MCF 10A (cell line): ENCODE results near the gene NECAB2. TPM values are rescaled to one million over a fixed set of nuclear protein-coding genes. Genes with fewer than 3 reads are reported as not detected.

Experiments used
- BruUV-seq: library from RNA; stranded (reverse); fragments of 400-500 nt; replicated peaks from 2 replicates; lab custom pipeline; 2021; lab: Mats Ljungman, UMichigan
- CTCF ChIA-PET: fragments of 300-600 bp; sonication (Branson Sonifier 250); formaldehyde crosslinking; extraction: SDS; loops from one replicate; lab custom pipeline; 2021; ENCODE audit warnings: antibody characterized with exemption, inconsistent platforms; lab: Yijun Ruan, JAX
- POLR2A ChIA-PET: fragments of 300-600, 350-650 bp; sonication (Branson Sonifier 250); formaldehyde crosslinking; extraction: SDS; loops from one replicate; lab custom pipeline; 2020; ENCODE audit warnings: antibody characterized with exemption, inconsistent platforms; lab: Yijun Ruan, JAX
- DNase-seq: peaks from one replicate; pipeline ENCODE4 v3.0.0-alpha.2; 2018; ENCODE audit not compliant: unreplicated experiment
- H3K27ac Mint-ChIP-seq: one replicate; pipeline ENCODE4 v1.8.0; 2022; ENCODE audit warnings: mild to moderate bottlenecking, low read depth, mixed read lengths; ENCODE audit not compliant: unreplicated experiment
- H3K27me3 Mint-ChIP-seq: one replicate; pipeline ENCODE4 v1.8.0; 2022; ENCODE audit warnings: mixed read lengths; ENCODE audit not compliant: insufficient read depth, unreplicated experiment
- H3K36me3 Mint-ChIP-seq: one replicate; pipeline ENCODE4 v1.8.0; 2022; ENCODE audit warnings: mild to moderate bottlenecking, moderate library complexity, mixed read lengths; ENCODE audit not compliant: insufficient read depth, unreplicated experiment
- H3K4me1 Mint-ChIP-seq: one replicate; pipeline ENCODE4 v1.8.0; 2022; ENCODE audit warnings: mixed read lengths; ENCODE audit not compliant: insufficient read depth, unreplicated experiment
- H3K4me3 Mint-ChIP-seq: one replicate; pipeline ENCODE4 v1.8.0; 2022; ENCODE audit warnings: mild to moderate bottlenecking, moderate library complexity, mixed read lengths; ENCODE audit not compliant: unreplicated experiment
- H3K9me3 Mint-ChIP-seq: one replicate; pipeline ENCODE4 v1.8.0; 2022; ENCODE audit warnings: mixed read lengths; ENCODE audit not compliant: unreplicated experiment
- CTCF ChIP-seq: fragments of 200-600 bp; IDR thresholded peaks from one replicate; pipeline ENCODE4 v1.8.0; 2022; ENCODE audit warnings: antibody characterized with exemption, mild to moderate bottlenecking; ENCODE audit not compliant: unreplicated experiment
- intact Hi-C: fragments of 100-400 bp; cut with micrococcal nuclease; formaldehyde crosslinking; loops from 2 replicates; pipeline ENCODE4 v1.14.1; 2022
- total RNA-seq: library from RNA; stranded (reverse); gene quantifications from 2 replicates; pipeline ENCODE4 v1.2.3, GENCODE V29; 2022

Gene NECAB2
- total RNA-seq, 1 experiment from 2014 or later: 2.3 TPM

- Mint-ChIP-seq H3K27ac (no peak overlapping the region), H3K4me3 (no peak overlapping the region), H3K27me3 (peaks cover 14% of the 10 kb centered on the region), H3K36me3 (no peaks in the 10 kb centered on the region), H3K4me1 (no peaks in the 10 kb centered on the region), H3K9me3 (peaks cover 14% of the 10 kb centered on the region)
- POLR2A ChIA-PET: no interaction called here
- CTCF ChIA-PET: interaction anchor here (0.7 to 2.7 kb wide), 8 partner anchors 8 to 210 kb away, joined by 3 to 14 read pairs (median 4); partner anchors contain the start of gene SLC38A8
- TF ChIP-seq CTCF: no peak
- BruUV-seq: no TSS peak
- no peak for DNase-seq
- intact Hi-C loops: no loop called here
Measured at GRCh38 chr16:83977056-83977815, 9.2 kb downstream of the NECAB2 start.

- H3K9me3 Mint-ChIP-seq: peaks cover 14% of the 10 kb centered on the region
- no peak for DNase-seq
- ChIA-PET CTCF (interaction anchor here (0.5 to 2.7 kb wide), 10 partner anchors 10 to 209 kb away, joined by 3 to 14 read pairs (median 4); no protein-coding TSS in a partner anchor), POLR2A (no interaction called here)
- no peaks in the 10 kb centered on the region for H3K4me1 Mint-ChIP-seq
- no peak overlapping the region for H3K27ac Mint-ChIP-seq
- TF ChIP-seq CTCF: no peak
- H3K4me3 Mint-ChIP-seq: no peak overlapping the region
- BruUV-seq: no TSS peak
- peaks cover 14% of the 10 kb centered on the region for H3K27me3 Mint-ChIP-seq
- H3K36me3 Mint-ChIP-seq: no peaks in the 10 kb centered on the region
- intact Hi-C loops: no loop called here
Measured at GRCh38 chr16:83978401-83978904, 10.4 kb downstream of the NECAB2 start.

GRCh38 chr16:83979441-83979840, 11.4 kb downstream of the NECAB2 start:
- H3K36me3 Mint-ChIP-seq: no peaks in the 10 kb centered on the region
- peaks cover 9% of the 10 kb centered on the region for H3K27me3 Mint-ChIP-seq
- ChIA-PET POLR2A (interaction anchor here (1.5 kb wide), 1 partner anchor 10 kb away, joined by 3 read pairs; no protein-coding TSS in a partner anchor), CTCF (interaction anchor here (0.6 to 2.7 kb wide), 6 partner anchors 18 to 178 kb away, joined by 3 to 14 read pairs (median 4); no protein-coding TSS in a partner anchor)
- peaks cover 14% of the 10 kb centered on the region for H3K9me3 Mint-ChIP-seq
- no peak for DNase-seq
- H3K4me3 Mint-ChIP-seq: no peak overlapping the region
- no peak for TF ChIP-seq CTCF
- intact Hi-C loops: no loop called here
- H3K4me1 Mint-ChIP-seq: no peaks in the 10 kb centered on the region
- no TSS peak for BruUV-seq
- H3K27ac Mint-ChIP-seq: no peak overlapping the region

- no TSS peak for BruUV-seq
- POLR2A ChIA-PET: interaction anchor here (1.5 kb wide), 1 partner anchor 8 kb away, joined by 3 read pairs; no protein-coding TSS in a partner anchor
- TF ChIP-seq CTCF: no peak
- no peaks in the 10 kb centered on the region for H3K4me1 Mint-ChIP-seq
- H3K9me3 Mint-ChIP-seq: peaks cover 14% of the 10 kb centered on the region
- H3K36me3 Mint-ChIP-seq: no peaks in the 10 kb centered on the region
- intact Hi-C loops: no loop called here
- no peak overlapping the region for H3K27ac Mint-ChIP-seq
- DNase-seq: no peak
- CTCF ChIA-PET: interaction anchor here (0.7 to 1.0 kb wide), 4 partner anchors 9 to 85 kb away, joined by 3 to 5 read pairs (median 3); no protein-coding TSS in a partner anchor
- H3K4me3 Mint-ChIP-seq: no peak overlapping the region
- H3K27me3 Mint-ChIP-seq: peaks cover under 1% of the 10 kb centered on the region
Measured at GRCh38 chr16:83980794-83981193, 12.8 kb downstream of the NECAB2 start.
